ENCODE measurements around the gene PLGRKT. TPM values are rescaled to one million over a fixed set of nuclear protein-coding genes. Genes with fewer than 3 reads are reported as not detected.
A peak's percentile ranks its signal among the peaks of the same experiment; 100 is the strongest.
"Not testable (repeated sequence)": the region's sequence is repeated elsewhere in the genome, so short reads cannot be mapped to it uniquely, and the experiment has no call there.

The PLGRKT gene
- polyA plus RNA-seq (2014; cell fraction: cytosol; rRNA removed): 20.8 and 23.5 TPM in 2 replicates
- polyA plus RNA-seq (2014; cell fraction: nucleus; rRNA removed): 6.3 and 12.2 TPM in 2 replicates

- DNase-seq (ENCODE audit: low spot score): peak; percentile 87
These were observed at the start of gene PLGRKT for GRCh38 chr9:5437254-5438216. TSS of gene PLGRKT (minus strand) at chr9:5437925. CDS start at chr9:5431977, 5,948 bp downstream.

- no peak for DNase-seq (ENCODE audit: low spot score)
These were observed 49.3 kb upstream of the PLGRKT start for GRCh38 chr9:5486988-5487387.

GRCh38 chr9:5485378-5486085 is 47.8 kb upstream of the PLGRKT start:
- DNase-seq (ENCODE audit: low spot score): no peak

GRCh38 chr9:5483306-5483705 is 45.6 kb upstream of the PLGRKT start:
- no peak for DNase-seq (ENCODE audit: low spot score)

GRCh38 chr9:5482194-5482593 is 44.5 kb upstream of the PLGRKT start:
- no peak for DNase-seq (ENCODE audit: low spot score)

- DNase-seq (ENCODE audit: low spot score): no peak
These were observed 43.8 kb upstream of the PLGRKT start for GRCh38 chr9:5481322-5482040.

GRCh38 chr9:5480919-5481318 is 43.2 kb upstream of the PLGRKT start:
- no peak for DNase-seq (ENCODE audit: low spot score)

GRCh38 chr9:5479994-5480694 is 42.4 kb upstream of the PLGRKT start:
- no peak for DNase-seq (ENCODE audit: low spot score)

GRCh38 chr9:5478206-5478605 is 40.5 kb upstream of the PLGRKT start:
- no peak for DNase-seq (ENCODE audit: low spot score)

- not testable (repeated sequence) for DNase-seq (ENCODE audit: low spot score)
These were observed 37.9 kb upstream of the PLGRKT start for GRCh38 chr9:5475611-5476010.

GRCh38 chr9:5470816-5471215 is 33.1 kb upstream of the PLGRKT start:
- DNase-seq (ENCODE audit: low spot score): no peak

GRCh38 chr9:5470122-5470521 is 32.4 kb upstream of the PLGRKT start:
- no peak for DNase-seq (ENCODE audit: low spot score)

- no peak for DNase-seq (ENCODE audit: low spot score)
These were observed 31.1 kb upstream of the PLGRKT start for GRCh38 chr9:5468850-5469249.

- no peak for DNase-seq (ENCODE audit: low spot score)
These were observed 29.0 kb upstream of the PLGRKT start for GRCh38 chr9:5466766-5467165.

GRCh38 chr9:5466005-5466404 is 28.3 kb upstream of the PLGRKT start:
- DNase-seq (ENCODE audit: low spot score): no peak

GRCh38 chr9:5464831-5465330 is 27.2 kb upstream of the PLGRKT start:
- not testable (repeated sequence) for DNase-seq (ENCODE audit: low spot score)

- DNase-seq (ENCODE audit: low spot score): no peak
These were observed 22.4 kb upstream of the PLGRKT start for GRCh38 chr9:5460157-5460556.

- DNase-seq (ENCODE audit: low spot score): no peak
These were observed 21.6 kb upstream of the PLGRKT start for GRCh38 chr9:5459289-5459829.

- DNase-seq (ENCODE audit: low spot score): no peak
These were observed 17.5 kb upstream of the PLGRKT start for GRCh38 chr9:5455181-5455580.

GRCh38 chr9:5453673-5454072 is 15.9 kb upstream of the PLGRKT start:
- DNase-seq (ENCODE audit: low spot score): no peak

- DNase-seq (ENCODE audit: low spot score): no peak
These were observed 15.3 kb upstream of the PLGRKT start for GRCh38 chr9:5453004-5453403.
